GM10266 (cell line): ENCODE data around the gene CFAP300.

Source experiments
- DNase-seq: peaks from one replicate; pipeline ENCODE4 v3.0.0; 2012; ENCODE audit errors: extremely low spot score
- CTCF ChIP-seq: IDR thresholded peaks from 2 replicates; pipeline ENCODE4 v1.5.1; 2012; ENCODE audit warnings: mild to moderate bottlenecking, low read depth; ENCODE audit not compliant: control insufficient read depth, insufficient read depth; ENCODE audit errors: missing control alignments

The CFAP300 gene

GRCh38 chr11:102010776-102011494 is 36.3 kb upstream of the CFAP300 start:
- no peak for TF ChIP-seq CTCF
- no peak for DNase-seq

GRCh38 chr11:102012946-102013345 is 34.3 kb upstream of the CFAP300 start:
- no peak for DNase-seq
- no peak for TF ChIP-seq CTCF

- DNase-seq = no peak
- no peak for TF ChIP-seq CTCF
These were observed 32.5 kb upstream of the CFAP300 start for GRCh38 chr11:102014756-102015155.

- TF ChIP-seq CTCF = no peak
These were observed 30.2 kb upstream of the CFAP300 start for GRCh38 chr11:102017026-102017425.

GRCh38 chr11:102026217-102026616 is 21.0 kb upstream of the CFAP300 start:
- TF ChIP-seq CTCF = no peak
- no peak for DNase-seq

More at GRCh38 chr11:102017026-102017425, 30.2 kb upstream of the CFAP300 start:
- DNase-seq = no peak

GRCh38 chr11:102026959-102027358 is 20.3 kb upstream of the CFAP300 start:
- DNase-seq = no peak
- TF ChIP-seq CTCF = no peak

- no peak for DNase-seq
- no peak for TF ChIP-seq CTCF
These were observed 10.5 kb upstream of the CFAP300 start for GRCh38 chr11:102036757-102037156.
